ENCODE measurements around the gene NDRG4. TPM values are rescaled to one million over a fixed set of nuclear protein-coding genes. Genes with fewer than 3 reads are reported as not detected.

NDRG4 gene
- total and polyA plus RNA-seq, 2 donors (not counting 1 experiment from before 2014, with no cell fraction given) = 0.96 to 1.1 TPM

- Histone ChIP-seq H4K20me1 (ENCODE audit: control insufficient read depth, insufficient read depth, low read length, poor library complexity, severe bottlenecking) (no peaks in the 10 kb centered on the region), H3K27ac (ENCODE audit: low read length in 2 of 2) (no peak overlapping the region), H3K36me3 (replicated peaks in 1 of 2; ENCODE audit: control extremely low read depth in 1 of 2, control insufficient read depth in 1 of 2, extremely low read depth in 1 of 2, insufficient read depth in 2 of 2, low read length in 1 of 2) (no peaks in the 10 kb centered on the region), H3K9me3 (ENCODE audit: control extremely low read depth in 1 of 3, control insufficient read depth in 2 of 3, insufficient read depth in 1 of 3, low read length in 2 of 3) (no peaks in the 10 kb centered on the region), H3K4me1 (ENCODE audit: control insufficient read depth in 2 of 2, insufficient read depth in 2 of 2, low read length in 2 of 2) (peaks cover 3 to 14% of the 10 kb centered on the region in 2 donors), H3K9ac (ENCODE audit: low read length) (no peak overlapping the region), H3K4me3 (ENCODE audit: control extremely low read depth in 1 of 5, extremely low read depth in 1 of 5, insufficient read depth in 1 of 5, low read depth in 2 of 5, low read length in 4 of 5) (no peak overlapping the region), H2AFZ (ENCODE audit: insufficient read depth, low read depth, low read length, poor library complexity, severe bottlenecking) (no peak overlapping the region), H3K79me2 (ENCODE audit: control insufficient read depth, insufficient read depth, low read length) (no peaks in the 10 kb centered on the region), H3K4me2 (replicated peaks; ENCODE audit: low read depth, low read length, poor library complexity, severe bottlenecking) (no peak overlapping the region), H3K27me3 (replicated peaks in 1 of 4; ENCODE audit: control extremely low read depth in 1 of 4, control insufficient read depth in 3 of 4, insufficient read depth in 4 of 4, low read length in 3 of 4) (peaks cover 0 to 6% (median 0%) of the 10 kb centered on the region in 4 experiments)
- no peaks in the 10 kb centered on the region for H3K9me3 Mint-ChIP-seq (ENCODE audit: insufficient read depth)
- peaks cover 11% of the 10 kb centered on the region for H3K4me1 Mint-ChIP-seq
- no peak overlapping the region for H3K27ac Mint-ChIP-seq
- 45% methylated on average over 4 of the region's 4 CpGs for WGBS (ENCODE audit: insufficient coverage)
- ChIA-PET CTCF (no interaction called here), POLR2A (no interaction called here)
- intact Hi-C loops (cut with micrococcal nuclease) = no loop called here
- TF ChIP-seq CTCF (IDR thresholded peaks at IDR 0.05) (no peak), EZH2 (IDR thresholded peaks at IDR 0.05; ENCODE audit: borderline replicate concordance, insufficient read depth, low read depth, low read length, poor library complexity, severe bottlenecking) (no peak)
- ATAC-seq (ENCODE audit: low read depth) = no peak
- peaks cover 4% of the 10 kb centered on the region for H3K27me3 Mint-ChIP-seq
- no peak overlapping the region for H3K4me3 Mint-ChIP-seq
- no peak for DNase-seq
These were observed 7.9 kb upstream of the NDRG4 start for GRCh38 chr16:58492066-58492465.

GRCh38 chr16:58492735-58493134 lies 7.2 kb upstream of the NDRG4 start:
- H3K9me3 Mint-ChIP-seq (ENCODE audit: insufficient read depth) = no peaks in the 10 kb centered on the region
- no peak overlapping the region for H3K4me3 Mint-ChIP-seq
- DNase-seq (no peak), ATAC-seq (ENCODE audit: low read depth) (no peak)
- TF ChIP-seq CTCF (IDR thresholded peaks at IDR 0.05) (no peak), EZH2 (IDR thresholded peaks at IDR 0.05; ENCODE audit: borderline replicate concordance, insufficient read depth, low read depth, low read length, poor library complexity, severe bottlenecking) (no peak)
- H3K4me2 ChIP-seq (replicated peaks; ENCODE audit: low read depth, low read length, poor library complexity, severe bottlenecking) = no peak overlapping the region
- peaks cover under 1 to 10% of the 10 kb centered on the region in 2 donors for H3K4me1 ChIP-seq (ENCODE audit: control insufficient read depth in 2 of 2, insufficient read depth in 2 of 2, low read length in 2 of 2)
- no peak overlapping the region for H3K4me3 ChIP-seq (ENCODE audit: control extremely low read depth in 1 of 5, extremely low read depth in 1 of 5, insufficient read depth in 1 of 5, low read depth in 2 of 5, low read length in 4 of 5)
- no peaks in the 10 kb centered on the region for H3K9me3 ChIP-seq (ENCODE audit: control extremely low read depth in 1 of 3, control insufficient read depth in 2 of 3, insufficient read depth in 1 of 3, low read length in 2 of 3)
- no peak overlapping the region for H3K27ac Mint-ChIP-seq
- no peak overlapping the region for H3K9ac ChIP-seq (ENCODE audit: low read length)
- no peaks in the 10 kb centered on the region for H3K79me2 ChIP-seq (ENCODE audit: control insufficient read depth, insufficient read depth, low read length)
- POLR2A ChIA-PET = no interaction called here
- peaks cover 8% of the 10 kb centered on the region for H3K27me3 Mint-ChIP-seq
- H4K20me1 ChIP-seq (ENCODE audit: control insufficient read depth, insufficient read depth, low read length, poor library complexity, severe bottlenecking) = no peaks in the 10 kb centered on the region
- CTCF ChIA-PET = interaction anchor here (0.7 to 1.8 kb wide), 2 partner anchors 20 to 145 kb away, joined by 3 to 5 read pairs; no protein-coding TSS in a partner anchor
- H3K27me3 ChIP-seq (replicated peaks in 1 of 4; ENCODE audit: control extremely low read depth in 1 of 4, control insufficient read depth in 3 of 4, insufficient read depth in 4 of 4, low read length in 3 of 4) = peaks cover 0 to 5% (median 0%) of the 10 kb centered on the region in 4 experiments
- no peak overlapping the region for H3K27ac ChIP-seq (ENCODE audit: low read length in 2 of 2)
- H3K4me1 Mint-ChIP-seq = peaks cover 9% of the 10 kb centered on the region
- intact Hi-C loops (cut with micrococcal nuclease) = no loop called here
- 63% methylated on average over 5 of the region's 5 CpGs for WGBS (ENCODE audit: insufficient coverage)
- H2AFZ ChIP-seq (ENCODE audit: insufficient read depth, low read depth, low read length, poor library complexity, severe bottlenecking) = no peak overlapping the region
- H3K36me3 ChIP-seq (replicated peaks in 1 of 2; ENCODE audit: control extremely low read depth in 1 of 2, control insufficient read depth in 1 of 2, extremely low read depth in 1 of 2, insufficient read depth in 2 of 2, low read length in 1 of 2) = no peaks in the 10 kb centered on the region
